PC-3 (cell line): ENCODE data around the gene CFAP54. TPM values are rescaled to one million over a fixed set of nuclear protein-coding genes. Genes with fewer than 3 reads are reported as not detected.

Experiments used
- ATAC-seq: fragments of 200-7000 bp; cut with Tn5 transposase; 2 replicates; pipeline ENCODE4 v1.9.1; 2020; ENCODE audit warnings: mild to moderate bottlenecking, moderate library complexity
- BruUV-seq: library from RNA; stranded (reverse); fragments of 400-500 nt; replicated peaks from 2 replicates; lab custom pipeline; 2021; lab: Mats Ljungman, UMichigan
- CTCF ChIA-PET: fragments of 300-600 bp; sonication (Branson Sonifier 250); formaldehyde crosslinking; loops from one replicate; lab custom pipeline; 2022; ENCODE audit warnings: antibody characterized with exemption; lab: Charles Lee
- POLR2A ChIA-PET: fragments of 300-600 bp; sonication (Branson Sonifier 250); formaldehyde crosslinking; loops from one replicate; lab custom pipeline; 2022; ENCODE audit warnings: antibody characterized with exemption; ENCODE audit not compliant: unreplicated experiment; lab: Charles Lee
- DNase-seq: peaks from one replicate; pipeline ENCODE4 v3.0.0-alpha.2; 2015
- H2AFZ ChIP-seq: fragments of 300-600 bp; sonication (generic); 2 replicates; pipeline ENCODE4 v1.6.0; 2016; ENCODE audit warnings: antibody characterized with exemption, low read length
- H3F3A ChIP-seq: fragments of 300-600 bp; sonication (generic); one replicate; pipeline ENCODE4 v1.6.0; 2017; ENCODE audit warnings: antibody characterized with exemption, low read length, control low read depth, mild to moderate bottlenecking; ENCODE audit not compliant: unreplicated experiment
- H3K27ac ChIP-seq: fragments of 300-600 bp; sonication (generic); 2 replicates; pipeline ENCODE4 v1.5.1; 2016; ENCODE audit warnings: mild to moderate bottlenecking, low read length
- H3K27me3 ChIP-seq: fragments of 300-600 bp; sonication (generic); 2 replicates; pipeline ENCODE4 v1.6.1; 2016; ENCODE audit warnings: low read length, mixed read lengths
- H3K36me3 ChIP-seq: fragments of 300-600 bp; sonication (generic); 2 replicates; pipeline ENCODE4 v1.6.1; 2016; ENCODE audit warnings: low read depth, mixed run types, low read length, mixed read lengths
- H3K4me1 ChIP-seq: fragments of 300-600 bp; sonication (generic); 2 replicates; pipeline ENCODE4 v1.5.1; 2016; ENCODE audit warnings: low read length; ENCODE audit not compliant: insufficient read depth
- H3K4me2 ChIP-seq: fragments of 300-600 bp; sonication (generic); 2 replicates; pipeline ENCODE4 v1.6.0; 2016; ENCODE audit warnings: low read length
- H3K4me3 ChIP-seq: fragments of 300-600 bp; sonication (generic); 2 replicates; pipeline ENCODE4 v1.5.1; 2016; ENCODE audit warnings: mild to moderate bottlenecking, low read length, mixed read lengths
- H3K79me2 ChIP-seq: fragments of 300-600 bp; sonication (generic); 2 replicates; pipeline ENCODE4 v1.6.1; 2017; ENCODE audit warnings: low read length, mixed read lengths
- H3K9ac ChIP-seq: fragments of 300-600 bp; sonication (generic); 2 replicates; pipeline ENCODE4 v1.6.0; 2016; ENCODE audit warnings: mild to moderate bottlenecking, low read length
- H3K9me2 ChIP-seq: fragments of 300-600 bp; sonication (generic); replicated peaks from 2 replicates; pipeline ENCODE4 v1.6.1; 2016; ENCODE audit warnings: mixed run types, low read length, mixed read lengths
- H3K9me3 ChIP-seq: fragments of 300-600 bp; sonication (generic); 2 replicates; pipeline ENCODE4 v1.6.1; 2016; ENCODE audit warnings: low read length, mixed read lengths
- H4K20me1 ChIP-seq: fragments of 300-600 bp; sonication (generic); 2 replicates; pipeline ENCODE4 v1.6.1; 2016; ENCODE audit warnings: low read length, mixed read lengths
- CTCF ChIP-seq: fragments of 300-600 bp; sonication (generic); conservative IDR thresholded peaks from 2 replicates; pipeline ENCODE4 v1.5.1; 2017; ENCODE audit warnings: antibody characterized with exemption, low read depth, mild to moderate bottlenecking, low read length
- EZH2 ChIP-seq: fragments of 300-600 bp; sonication (generic); IDR thresholded peaks from one replicate; pipeline ENCODE4 v1.6.1; 2017; ENCODE audit warnings: antibody characterized with exemption, mild to moderate bottlenecking, low read length; ENCODE audit not compliant: unreplicated experiment
- EZH2phosphoT487 ChIP-seq: fragments of 300-600 bp; sonication (generic); IDR thresholded peaks from 2 replicates; pipeline ENCODE4 v1.6.1; 2018; ENCODE audit warnings: mild to moderate bottlenecking, antibody characterized with exemption, low read length, borderline replicate concordance
- intact Hi-C: fragments of 100-400 bp; cut with micrococcal nuclease; formaldehyde crosslinking; loops from 2 replicates; pipeline ENCODE4 v1.9.0; 2023
- total RNA-seq: library from RNA; depleted of rRNA; stranded (reverse); fragments of >200 nt; gene quantifications from 2 replicates; pipeline ENCODE4 v1.2.3, GENCODE V29; 2014

The CFAP54 gene
- total RNA-seq, 1 experiment from 2014 or later = 0.77 TPM

- Histone ChIP-seq H3K9me3 (no peaks in the 10 kb centered on the region), H4K20me1 (no peaks in the 10 kb centered on the region), H3K27me3 (no peaks in the 10 kb centered on the region), H3F3A (no peaks in the 10 kb centered on the region), H3K4me3 (no peak overlapping the region), H3K9ac (no peak overlapping the region), H3K9me2 (no peaks in the 10 kb centered on the region), H3K4me2 (no peak overlapping the region), H3K36me3 (no peaks in the 10 kb centered on the region), H2AFZ (no peak overlapping the region), H3K79me2 (no peaks in the 10 kb centered on the region), H3K4me1 (no peaks in the 10 kb centered on the region), H3K27ac (no peak overlapping the region)
- ATAC-seq (no peak), DNase-seq (no peak)
- CTCF ChIA-PET = no interaction called here
- intact Hi-C loops = no loop called here
- POLR2A ChIA-PET = no interaction called here
- TF ChIP-seq EZH2phosphoT487 (no peak), EZH2 (no peak), CTCF (no peak)
- no TSS peak for BruUV-seq
These were observed 240.5 kb downstream of the CFAP54 start for GRCh38 chr12:96729886-96730285.

GRCh38 chr12:96743606-96744005 is 254.2 kb downstream of the CFAP54 start:
- Histone ChIP-seq H3K4me2 (no peak overlapping the region), H3K4me1 (no peaks in the 10 kb centered on the region), H4K20me1 (no peaks in the 10 kb centered on the region), H2AFZ (no peak overlapping the region), H3K9me2 (no peaks in the 10 kb centered on the region), H3K79me2 (no peaks in the 10 kb centered on the region), H3K9me3 (no peaks in the 10 kb centered on the region), H3K9ac (no peak overlapping the region), H3K4me3 (no peak overlapping the region), H3K27ac (no peak overlapping the region), H3K27me3 (no peaks in the 10 kb centered on the region), H3F3A (no peaks in the 10 kb centered on the region), H3K36me3 (no peaks in the 10 kb centered on the region)
- POLR2A ChIA-PET = no interaction called here
- intact Hi-C loops = no loop called here
- no peak for ATAC-seq
- TF ChIP-seq EZH2phosphoT487 = no peak
- no peak for TF ChIP-seq EZH2
- no peak for TF ChIP-seq CTCF
- DNase-seq = peak; percentile 27
- BruUV-seq = no TSS peak
- CTCF ChIA-PET = no interaction called here

- DNase-seq (no peak), ATAC-seq (no peak)
- Histone ChIP-seq H2AFZ (no peak overlapping the region), H3K36me3 (no peaks in the 10 kb centered on the region), H3K79me2 (no peaks in the 10 kb centered on the region), H3K9ac (no peak overlapping the region), H3K4me2 (no peak overlapping the region), H3K9me3 (no peaks in the 10 kb centered on the region), H3K4me1 (no peaks in the 10 kb centered on the region), H3F3A (no peaks in the 10 kb centered on the region), H3K4me3 (no peak overlapping the region), H4K20me1 (no peaks in the 10 kb centered on the region), H3K9me2 (no peaks in the 10 kb centered on the region), H3K27ac (no peak overlapping the region), H3K27me3 (no peaks in the 10 kb centered on the region)
- CTCF ChIA-PET = interaction anchor here (0.6 kb wide), 1 partner anchor 1647 kb away, joined by 3 read pairs; no protein-coding TSS in a partner anchor
- TF ChIP-seq EZH2phosphoT487 (no peak), CTCF (no peak), EZH2 (no peak)
- POLR2A ChIA-PET = no interaction called here
- intact Hi-C loops = no loop called here
- BruUV-seq = no TSS peak
These were observed 260.6 kb downstream of the CFAP54 start for GRCh38 chr12:96749999-96750398.
